ENCODE results near the gene SNRNP48. TPM values are rescaled to one million over a fixed set of nuclear protein-coding genes. Genes with fewer than 3 reads are reported as not detected.

Gene SNRNP48
- total RNA-seq, 2 donors from 2014 or later: 13.9 to 19.5 TPM

DNA sequence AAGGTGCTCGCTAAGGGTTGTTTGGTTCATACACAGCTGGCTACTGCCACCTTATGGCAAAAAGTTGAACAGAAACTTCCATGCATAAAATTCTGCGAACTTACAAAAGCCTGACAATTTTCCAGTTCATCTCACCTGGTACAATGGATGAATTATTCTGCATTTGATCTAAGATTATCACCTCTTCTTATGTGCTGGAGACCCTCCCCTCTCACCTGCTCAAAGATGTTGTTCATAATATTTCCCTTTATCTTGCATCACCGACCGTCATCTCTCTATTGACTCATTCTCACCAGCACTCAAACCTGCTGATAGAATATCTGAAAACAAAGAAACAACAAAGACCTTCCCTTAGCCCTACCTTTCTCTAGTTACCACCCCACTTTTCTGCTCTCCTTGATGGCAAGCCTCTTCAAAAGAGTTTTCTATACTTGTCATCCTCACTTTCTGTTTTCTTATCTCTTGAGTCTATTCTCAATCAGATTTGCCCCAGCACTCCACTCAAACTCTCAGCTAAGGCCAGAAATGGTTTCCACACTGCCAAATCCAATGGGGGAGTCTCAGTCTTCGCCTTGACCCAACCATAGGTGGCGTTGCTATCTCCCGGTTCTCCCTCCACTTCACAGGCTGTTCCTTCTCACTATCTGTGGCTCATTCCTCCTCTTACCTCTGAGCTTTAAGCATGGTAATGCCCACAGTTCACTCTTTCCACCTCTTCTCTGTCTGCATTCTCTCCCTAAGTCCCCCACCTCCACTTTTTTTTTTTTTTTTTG is 25.8 kb downstream of the SNRNP48 start:
- peaks cover 11% of the 10 kb centered on the region for H3K36me3 Mint-ChIP-seq (ENCODE audit: low read depth)
- Histone ChIP-seq H3K9me3 (ENCODE audit: control insufficient read depth, low read length) (no peaks in the 10 kb centered on the region), H3K9ac (ENCODE audit: extremely low read depth, low read length, poor library complexity, severe bottlenecking) (no peak overlapping the region), H3K27me3 (ENCODE audit: control insufficient read depth, insufficient read depth, low read length, poor library complexity, severe bottlenecking) (peaks cover 42% of the 10 kb centered on the region), H3K36me3 (ENCODE audit: control insufficient read depth, insufficient read depth, low read length) (peaks cover 18% of the 10 kb centered on the region), H3K27ac (ENCODE audit: low read depth, low read length) (no peak overlapping the region), H3K4me3 (ENCODE audit: low read length) (no peak overlapping the region), H3K4me1 (ENCODE audit: control insufficient read depth, insufficient read depth, low read length) (no peaks in the 10 kb centered on the region)
- DNase-seq: peak; percentile 80
- 41 to 61% methylated on average over 7 of the region's 7 CpGs for WGBS, 2 experiments (ENCODE audit: insufficient coverage in 1 of 2, insufficient read length in 1 of 2)
- no peaks in the 10 kb centered on the region for H3K9me3 Mint-ChIP-seq
- no peak overlapping the region for H3K4me3 Mint-ChIP-seq
- H3K4me1 Mint-ChIP-seq: peaks cover 6% of the 10 kb centered on the region
- peak; percentile 79 for TF ChIP-seq CTCF (conservative IDR thresholded peaks at IDR 0.05)
- H3K27ac Mint-ChIP-seq: peak overlapping the region; percentile 48
- peaks cover 37% of the 10 kb centered on the region for H3K27me3 Mint-ChIP-seq (ENCODE audit: insufficient read depth)

- no peak overlapping the region for H3K4me3 Mint-ChIP-seq
- H3K36me3 Mint-ChIP-seq (ENCODE audit: low read depth): peaks cover 2% of the 10 kb centered on the region
- no peak for TF ChIP-seq CTCF (conservative IDR thresholded peaks at IDR 0.05)
- peaks cover 6% of the 10 kb centered on the region for H3K4me1 Mint-ChIP-seq
- no peak overlapping the region for H3K27ac ChIP-seq (ENCODE audit: low read depth, low read length)
- no peaks in the 10 kb centered on the region for H3K4me1 ChIP-seq (ENCODE audit: control insufficient read depth, insufficient read depth, low read length)
- 89 to 90% methylated on average over 9 to 12 of the region's 12 CpGs for WGBS, 2 experiments (ENCODE audit: insufficient coverage in 1 of 2, insufficient read length in 1 of 2)
- H3K9ac ChIP-seq (ENCODE audit: extremely low read depth, low read length, poor library complexity, severe bottlenecking): no peak overlapping the region
- no peak overlapping the region for H3K4me3 ChIP-seq (ENCODE audit: low read length)
- H3K9me3 ChIP-seq (ENCODE audit: control insufficient read depth, low read length): no peaks in the 10 kb centered on the region
- no peaks in the 10 kb centered on the region for H3K9me3 Mint-ChIP-seq
- H3K27me3 Mint-ChIP-seq (ENCODE audit: insufficient read depth): peaks cover 37% of the 10 kb centered on the region
- H3K27me3 ChIP-seq (ENCODE audit: control insufficient read depth, insufficient read depth, low read length, poor library complexity, severe bottlenecking): peaks cover 43% of the 10 kb centered on the region
- no peak overlapping the region for H3K27ac Mint-ChIP-seq
- no peaks in the 10 kb centered on the region for H3K36me3 ChIP-seq (ENCODE audit: control insufficient read depth, insufficient read depth, low read length)
- DNase-seq: no peak
Observed at GRCh38 chr6:7617801-7618764, 28.1 kb downstream of the SNRNP48 start.

DNA sequence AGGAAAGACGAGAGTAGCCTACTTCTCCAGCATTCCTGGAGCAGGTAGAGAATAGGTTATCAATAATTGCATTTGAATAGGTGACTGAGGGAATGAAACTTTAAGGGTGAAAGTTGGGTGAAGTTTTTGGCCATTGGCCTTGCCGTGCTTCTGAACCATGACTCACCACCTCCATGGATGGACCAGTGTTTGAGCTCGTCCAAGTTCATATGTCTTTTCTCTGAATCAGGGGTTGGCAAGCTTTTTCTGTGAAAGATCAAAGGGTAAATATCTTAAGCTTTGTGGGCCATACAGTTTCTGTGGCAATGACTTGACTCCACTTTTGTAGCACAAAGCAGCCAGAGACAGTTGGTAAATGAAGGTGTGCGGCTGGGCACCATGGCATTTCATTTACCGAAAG is 31.8 kb downstream of the SNRNP48 start:
- H3K9me3 Mint-ChIP-seq: no peaks in the 10 kb centered on the region
- no peak overlapping the region for H3K4me3 Mint-ChIP-seq
- WGBS, 2 experiments (ENCODE audit: insufficient coverage in 1 of 2, insufficient read length in 1 of 2): 89 to 100% methylated on average over 3 to 5 of the region's 5 CpGs
- H3K36me3 Mint-ChIP-seq (ENCODE audit: low read depth): no peaks in the 10 kb centered on the region
- Histone ChIP-seq H3K9ac (ENCODE audit: extremely low read depth, low read length, poor library complexity, severe bottlenecking) (no peak overlapping the region), H3K27ac (ENCODE audit: low read depth, low read length) (no peak overlapping the region), H3K27me3 (ENCODE audit: control insufficient read depth, insufficient read depth, low read length, poor library complexity, severe bottlenecking) (peaks cover 39% of the 10 kb centered on the region), H3K4me3 (ENCODE audit: low read length) (no peak overlapping the region), H3K36me3 (ENCODE audit: control insufficient read depth, insufficient read depth, low read length) (no peaks in the 10 kb centered on the region), H3K9me3 (ENCODE audit: control insufficient read depth, low read length) (no peaks in the 10 kb centered on the region), H3K4me1 (ENCODE audit: control insufficient read depth, insufficient read depth, low read length) (no peaks in the 10 kb centered on the region)
- H3K27me3 Mint-ChIP-seq (ENCODE audit: insufficient read depth): peaks cover 32% of the 10 kb centered on the region
- peaks cover 6% of the 10 kb centered on the region for H3K4me1 Mint-ChIP-seq
- DNase-seq: no peak
- TF ChIP-seq CTCF (conservative IDR thresholded peaks at IDR 0.05): no peak
- no peak overlapping the region for H3K27ac Mint-ChIP-seq
